HCT116 (cell line): ENCODE results near the gene ARL6IP4. TPM values are rescaled to one million over a fixed set of nuclear protein-coding genes. Genes with fewer than 3 reads are reported as not detected.

Experiments
- ATAC-seq: fragments of 200-7000 bp; cut with Tn5 transposase; 2 replicates; pipeline ENCODE4 v1.9.1; 2020; ENCODE audit warnings: mild to moderate bottlenecking, moderate library complexity
- BruUV-seq: library from RNA; stranded (reverse); fragments of 400-500 nt; replicated peaks from 2 replicates; lab custom pipeline; 2021; lab: Mats Ljungman, UMichigan
- CTCF ChIA-PET: fragments of 300-600 bp; sonication (Branson Sonifier 250); formaldehyde crosslinking; loops from one replicate; lab custom pipeline; 2021; ENCODE audit warnings: antibody characterized with exemption; lab: Charles Lee
- POLR2A ChIA-PET: fragments of 300-600, 350-600 bp; sonication (Branson Sonifier 250); formaldehyde crosslinking; loops from one replicate; lab custom pipeline; 2021; ENCODE audit warnings: antibody characterized with exemption; lab: Charles Lee
- RAD21 ChIA-PET, 2 experiments: fragments of 300-600 bp; sonication (Branson Sonifier 250); formaldehyde crosslinking; loops; one replicate each; lab custom pipeline; 2023; ENCODE audit warnings: low total read pairs in 2 of 2; ENCODE audit not compliant: uncharacterized antibody in 2 of 2, unreplicated experiment in 2 of 2, low non-redundant PET in 1 of 2; lab: Charles Lee
- DNase-seq: peaks from one replicate; pipeline ENCODE4 v3.0.0-alpha.2; 2010; ENCODE audit warnings: low read depth, low spot score
- H2AFZ ChIP-seq: fragments of 200-600 bp; shearing (Covaris generic), sonication (generic); 2 replicates; pipeline ENCODE4 v1.6.1; 2017; ENCODE audit warnings: low read depth, mixed run types, mixed read lengths, antibody characterized with exemption, low read length; ENCODE audit not compliant: poor library complexity, severe bottlenecking
- H3K27ac ChIP-seq: 2 replicates; pipeline ENCODE4 v1.5.1; 2012; ENCODE audit warnings: low read depth, low read length
- H3K27me3 ChIP-seq: fragments of 200-600 bp; sonication (generic); 2 replicates; pipeline ENCODE4 v1.6.1; 2016; ENCODE audit warnings: mixed run types, low read length, mixed read lengths; ENCODE audit not compliant: insufficient read depth
- H3K36me3 ChIP-seq, 2 experiments: fragments of 200-500 bp in 1 of 2; fragments of 200-600 bp in 1 of 2; sonication (Bioruptor generic) in 1 of 2; sonication (generic) in 1 of 2; 2 replicates each; pipeline versions ENCODE4 v1.5.1 to v1.6.1; 2014 to 2016; ENCODE audit warnings: low read length in 2 of 2, inconsistent platforms in 1 of 2, mixed read lengths in 1 of 2, mixed run types in 1 of 2; ENCODE audit not compliant: insufficient read depth in 2 of 2, control insufficient read depth in 1 of 2
- H3K4me1 ChIP-seq, 2 experiments: fragments of 200-600 bp in 1 of 2; sonication (generic) in 1 of 2; 2 replicates each; pipeline versions ENCODE4 v1.5.1 to v1.6.1; 2012 to 2017; ENCODE audit warnings: low read length in 2 of 2, inconsistent platforms in 1 of 2, mild to moderate bottlenecking in 1 of 2, mixed read lengths in 1 of 2, mixed run types in 1 of 2, moderate library complexity in 1 of 2; ENCODE audit not compliant: insufficient read depth in 2 of 2, control insufficient read depth in 1 of 2
- H3K4me2 ChIP-seq: fragments of 200-600 bp; sonication (generic); 2 replicates; pipeline ENCODE4 v1.6.1; 2017; ENCODE audit warnings: mixed run types, low read length, mixed read lengths
- H3K4me3 ChIP-seq, 2 experiments: fragments of 200-600 bp in 1 of 2; sonication (generic) in 1 of 2; replicated peaks in 1 of 2; 2 replicates each; pipeline ENCODE4 v1.5.1; 2011 to 2016; ENCODE audit warnings: low read length in 2 of 2, control low read depth in 1 of 2, low read depth in 1 of 2, mild to moderate bottlenecking in 1 of 2, mixed read lengths in 1 of 2, mixed run types in 1 of 2
- H3K79me2 ChIP-seq: fragments of 200-600 bp; sonication (generic); 2 replicates; pipeline ENCODE4 v1.6.1; 2017; ENCODE audit warnings: mild to moderate bottlenecking, mixed run types, low read length, moderate library complexity, mixed read lengths; ENCODE audit not compliant: insufficient read depth
- H3K9ac ChIP-seq: fragments of 200-600 bp; sonication (generic); 2 replicates; pipeline ENCODE4 v1.6.1; 2016; ENCODE audit warnings: low read length, mixed read lengths
- H3K9me2 ChIP-seq: fragments of 200-600 bp; sonication (generic), shearing (Covaris generic); 2 replicates; pipeline ENCODE4 v1.6.1; 2017; ENCODE audit warnings: mixed run types, mild to moderate bottlenecking, moderate library complexity; ENCODE audit not compliant: insufficient read depth
- H3K9me3 ChIP-seq, 2 experiments: fragments of 200-500 bp in 1 of 2; fragments of 200-600 bp in 1 of 2; sonication (Bioruptor generic) in 1 of 2; sonication (generic) in 1 of 2; 2 replicates each; pipeline ENCODE4 v1.6.1; 2014 to 2017; ENCODE audit warnings: low read length in 2 of 2, mixed read lengths in 2 of 2, inconsistent platforms in 1 of 2, low read depth in 1 of 2, mild to moderate bottlenecking in 1 of 2, mixed run types in 1 of 2, moderate library complexity in 1 of 2; ENCODE audit not compliant: control insufficient read depth in 1 of 2, insufficient read depth in 1 of 2
- H4K20me1 ChIP-seq: fragments of 200-600 bp; sonication (generic), shearing (Covaris generic); 2 replicates; pipeline ENCODE4 v1.6.1; 2017; ENCODE audit warnings: mixed run types, mild to moderate bottlenecking, moderate library complexity; ENCODE audit not compliant: insufficient read depth
- CBX3 ChIP-seq: IDR thresholded peaks from 2 replicates; pipeline ENCODE4 v1.6.1; 2012; ENCODE audit warnings: low read depth
- EZH2 ChIP-seq: fragments of 200-600 bp; sonication (generic); IDR thresholded peaks from 2 replicates; pipeline ENCODE4 v1.6.1; 2017; ENCODE audit warnings: antibody characterized with exemption, mixed run types
- POLR2AphosphoS5 ChIP-seq: IDR thresholded peaks from 2 replicates; pipeline ENCODE4 v1.6.1; 2011; ENCODE audit warnings: mild to moderate bottlenecking, low read depth, low read length, moderate library complexity
- SRF ChIP-seq: IDR thresholded peaks from 2 replicates; pipeline ENCODE4 v1.6.1; 2012; ENCODE audit warnings: low read depth
- TCF7L2 ChIP-seq: IDR thresholded peaks from 2 replicates; pipeline ENCODE4 v1.7.0; 2011; ENCODE audit warnings: borderline replicate concordance, inconsistent platforms; ENCODE audit not compliant: insufficient read depth, insufficient read length; ENCODE audit errors: extremely low read depth
- YY1 ChIP-seq: IDR thresholded peaks from 2 replicates; pipeline ENCODE4 v1.6.1; 2011; ENCODE audit warnings: low read length, low read depth, moderate library complexity, mild to moderate bottlenecking; ENCODE audit not compliant: insufficient replicate concordance; ENCODE audit errors: extremely low read depth
- ZNF274 ChIP-seq: fragments of 200-500 bp; sonication (Bioruptor generic); IDR thresholded peaks from 2 replicates; pipeline ENCODE4 v1.6.1; 2014; ENCODE audit warnings: mild to moderate bottlenecking, low read depth, low read length, inconsistent platforms
- intact Hi-C: fragments of 100-400 bp; cut with micrococcal nuclease; formaldehyde crosslinking; loops from 2 replicates; pipeline ENCODE4 v1.10.0; 2022
- total RNA-seq: library from RNA; stranded (reverse); gene quantifications from one replicate; pipeline ENCODE4 v1.2.1, GENCODE V29; 2021; ENCODE audit not compliant: unreplicated experiment
- TF ChIP-seq, protein P1 (sequence below): IDR thresholded peaks from 2 replicates; pipeline ENCODE4 v1.6.1; 2012

The ARL6IP4 gene
- total RNA-seq, 1 experiment from 2014 or later = 128 TPM

DNA sequence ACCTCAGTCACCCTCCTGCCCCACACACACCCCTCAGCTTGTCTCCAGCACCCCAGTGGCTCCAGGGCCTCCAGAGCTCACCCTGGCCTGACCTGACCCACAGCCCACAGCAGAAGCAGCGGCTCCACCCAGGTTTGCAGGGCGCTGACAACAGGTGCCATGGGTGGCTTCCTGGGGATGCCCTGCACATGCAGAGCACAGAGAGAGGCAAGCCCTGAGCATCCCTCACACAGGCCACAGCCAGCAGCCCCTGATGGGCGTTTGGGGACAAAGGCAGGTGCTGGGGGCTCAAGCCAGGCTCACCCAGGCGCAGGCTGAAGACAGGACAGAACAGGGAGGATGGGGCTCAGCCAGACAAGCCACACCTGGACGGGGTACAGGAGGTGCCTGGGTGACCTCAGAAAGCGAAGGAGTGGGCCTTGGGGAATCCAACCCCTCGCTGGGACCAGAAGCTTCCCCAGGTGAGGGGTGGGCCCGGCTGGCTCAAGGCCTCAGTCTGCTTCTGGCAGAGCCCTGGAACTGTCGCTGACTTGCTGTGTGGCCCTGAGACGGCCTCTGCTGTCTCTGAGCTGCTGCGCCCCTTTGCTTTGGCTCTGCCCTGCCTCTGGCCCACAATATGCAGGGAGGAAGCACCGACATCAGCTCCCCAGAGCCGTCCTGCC is 10.6 kb downstream of the ARL6IP4 start:
- H2AFZ ChIP-seq = no peak overlapping the region
- CTCF ChIA-PET = no interaction called here
- H3K9ac ChIP-seq = no peak overlapping the region
- no peaks in the 10 kb centered on the region for H3K9me3 ChIP-seq
- ATAC-seq (no peak), DNase-seq (no peak)
- BruUV-seq = no TSS peak
- H3K4me1 ChIP-seq = no peaks in the 10 kb centered on the region
- no peak overlapping the region for H3K27ac ChIP-seq
- POLR2A ChIA-PET = no interaction called here
- no peak overlapping the region for H3K4me3 ChIP-seq
- no peaks in the 10 kb centered on the region for H3K79me2 ChIP-seq
- H3K36me3 ChIP-seq = no peaks in the 10 kb centered on the region
- RAD21 ChIA-PET = no interaction called here
- intact Hi-C loops = no loop called here
- no peaks in the 10 kb centered on the region for H3K9me2 ChIP-seq
- no peaks in the 10 kb centered on the region for H4K20me1 ChIP-seq
- H3K4me2 ChIP-seq = no peak overlapping the region
- no peaks in the 10 kb centered on the region for H3K27me3 ChIP-seq
- TF ChIP-seq, protein P1, sequence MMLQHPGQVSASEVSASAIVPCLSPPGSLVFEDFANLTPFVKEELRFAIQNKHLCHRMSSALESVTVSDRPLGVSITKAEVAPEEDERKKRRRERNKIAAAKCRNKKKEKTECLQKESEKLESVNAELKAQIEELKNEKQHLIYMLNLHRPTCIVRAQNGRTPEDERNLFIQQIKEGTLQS = no peak

DNA sequence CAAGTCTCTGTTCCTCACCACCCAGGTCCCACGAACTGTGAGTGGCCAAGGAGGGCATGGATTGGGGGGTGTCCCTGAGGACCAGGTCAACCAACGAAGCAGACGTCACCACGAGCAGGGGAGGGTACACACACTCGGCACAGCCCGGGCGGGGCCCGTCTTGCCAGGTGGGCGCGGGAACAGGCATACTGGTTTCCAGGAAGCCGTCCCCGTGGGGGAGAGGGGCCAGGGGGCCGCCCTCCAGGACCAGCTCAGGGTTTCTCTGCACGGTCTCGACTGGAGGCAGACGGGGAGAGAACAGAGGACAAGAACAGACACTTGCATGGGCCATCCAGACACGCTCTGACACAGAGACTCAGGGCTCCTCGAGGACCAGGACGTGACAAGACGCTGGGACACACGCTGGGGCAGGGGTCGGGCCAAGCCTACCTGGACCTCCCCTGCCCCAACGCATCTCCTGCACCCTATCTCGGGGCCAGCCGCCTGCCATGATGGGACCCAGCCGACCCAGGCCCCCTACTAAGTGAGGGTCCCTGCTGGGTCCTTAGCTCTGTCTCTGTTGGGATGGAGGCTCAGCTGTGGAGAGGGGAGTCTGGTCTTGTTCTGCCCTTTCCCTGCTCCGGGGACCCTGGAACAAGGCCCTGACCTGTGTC is 11.3 kb downstream of the ARL6IP4 start:
- CTCF ChIA-PET = interaction anchor here (1.6 kb wide), 1 partner anchor 241 kb away, joined by 3 read pairs; no protein-coding TSS in a partner anchor
- RAD21 ChIA-PET = no interaction called here
- no peak overlapping the region for H2AFZ ChIP-seq
- H3K9me3 ChIP-seq = no peaks in the 10 kb centered on the region
- no TSS peak for BruUV-seq
- POLR2A ChIA-PET = no interaction called here
- H3K4me2 ChIP-seq = no peak overlapping the region
- H3K27me3 ChIP-seq = no peaks in the 10 kb centered on the region
- intact Hi-C loops = no loop called here
- no peak for ATAC-seq
- no peak overlapping the region for H3K4me3 ChIP-seq
- no peak overlapping the region for H3K27ac ChIP-seq
- TF ChIP-seq EZH2 (no peak), CBX3 (no peak), YY1 (no peak), ZNF274 (no peak), POLR2AphosphoS5 (no peak), TCF7L2 (no peak), SRF (no peak)
- H3K4me1 ChIP-seq = no peaks in the 10 kb centered on the region
- H3K79me2 ChIP-seq = no peaks in the 10 kb centered on the region
- no peaks in the 10 kb centered on the region for H3K36me3 ChIP-seq
- no peak overlapping the region for H3K9ac ChIP-seq
- no peaks in the 10 kb centered on the region for H4K20me1 ChIP-seq
- no peak for DNase-seq
- H3K9me2 ChIP-seq = no peaks in the 10 kb centered on the region
